ENCODE data around the gene CTNNA3. TPM values are rescaled to one million over a fixed set of nuclear protein-coding genes. Genes with fewer than 3 reads are reported as not detected.

CTNNA3 gene
- total and polyA plus RNA-seq, 4 donors: under 0.01 to 39.8 (median 0.09) TPM

- Histone ChIP-seq H3K27me3 (ENCODE audit: control insufficient read depth in 3 of 3, insufficient read depth in 3 of 3, low read length in 2 of 3) (no peaks in the 10 kb centered on the region), H3K4me3 (no peak overlapping the region), H3K9me3 (ENCODE audit: control insufficient read depth in 4 of 4, insufficient read depth in 3 of 4, low read length in 3 of 4) (no peaks in the 10 kb centered on the region), H3K4me1 (ENCODE audit: control insufficient read depth in 5 of 5, insufficient read depth in 5 of 5, low read length in 5 of 5) (peaks cover 0 to 12% (median 0%) of the 10 kb centered on the region in 5 donors), H3K9ac (ENCODE audit: insufficient read depth in 1 of 2, low read length in 2 of 2) (no peak overlapping the region), H3K27ac (ENCODE audit: low read depth in 1 of 2, low read length in 1 of 2) (no peak overlapping the region), H3K36me3 (ENCODE audit: control insufficient read depth in 4 of 4, insufficient read depth in 4 of 4, low read length in 4 of 4) (no peaks in the 10 kb centered on the region)
- DNase-seq (no peak), ATAC-seq (ENCODE audit: insufficient read depth, low FRiP score) (no peak)
- TF ChIP-seq CTCF (IDR thresholded peaks at IDR 0.05; ENCODE audit: control extremely low read depth, extremely low read depth): no peak
- WGBS, 2 donors: 53 to 55% methylated on average over 3 of the region's 3 CpGs
Observed at GRCh38 chr10:66564287-66564686, 1131.7 kb downstream of the CTNNA3 start.

- WGBS, 2 donors: 59 to 70% methylated on average over 2 of the region's 2 CpGs
- TF ChIP-seq CTCF (IDR thresholded peaks at IDR 0.05; ENCODE audit: control extremely low read depth, extremely low read depth): no peak
- Histone ChIP-seq H3K27ac (ENCODE audit: low read depth in 1 of 2, low read length in 1 of 2) (no peak overlapping the region), H3K9me3 (ENCODE audit: control insufficient read depth in 4 of 4, insufficient read depth in 3 of 4, low read length in 3 of 4) (no peaks in the 10 kb centered on the region), H3K27me3 (ENCODE audit: control insufficient read depth in 3 of 3, insufficient read depth in 3 of 3, low read length in 2 of 3) (no peaks in the 10 kb centered on the region), H3K4me3 (no peak overlapping the region), H3K9ac (ENCODE audit: insufficient read depth in 1 of 2, low read length in 2 of 2) (no peak overlapping the region), H3K4me1 (ENCODE audit: control insufficient read depth in 5 of 5, insufficient read depth in 5 of 5, low read length in 5 of 5) (peaks cover 0 to 6% (median 0%) of the 10 kb centered on the region in 5 donors), H3K36me3 (ENCODE audit: control insufficient read depth in 4 of 4, insufficient read depth in 4 of 4, low read length in 4 of 4) (no peaks in the 10 kb centered on the region)
- peak in 2 of 3 donors; percentile 49 to 53 for DNase-seq
- ATAC-seq (ENCODE audit: insufficient read depth, low FRiP score): no peak
Observed at GRCh38 chr10:66555061-66555460, 1140.9 kb downstream of the CTNNA3 start.

- no peak for ATAC-seq (ENCODE audit: insufficient read depth, low FRiP score)
- Histone ChIP-seq H3K4me1 (ENCODE audit: control insufficient read depth in 5 of 5, insufficient read depth in 5 of 5, low read length in 5 of 5) (peaks cover 0 to 6% (median 0%) of the 10 kb centered on the region in 5 donors), H3K27ac (ENCODE audit: low read depth in 1 of 2, low read length in 1 of 2) (no peak overlapping the region), H3K9me3 (ENCODE audit: control insufficient read depth in 4 of 4, insufficient read depth in 3 of 4, low read length in 3 of 4) (no peaks in the 10 kb centered on the region), H3K9ac (ENCODE audit: insufficient read depth in 1 of 2, low read length in 2 of 2) (no peak overlapping the region), H3K27me3 (ENCODE audit: control insufficient read depth in 3 of 3, insufficient read depth in 3 of 3, low read length in 2 of 3) (no peaks in the 10 kb centered on the region), H3K4me3 (no peak overlapping the region), H3K36me3 (ENCODE audit: control insufficient read depth in 4 of 4, insufficient read depth in 4 of 4, low read length in 4 of 4) (no peaks in the 10 kb centered on the region)
- 86 to 94% methylated on average over 1 of the region's 1 CpG for WGBS, 2 donors
- no peak for DNase-seq
- no peak for TF ChIP-seq CTCF (IDR thresholded peaks at IDR 0.05; ENCODE audit: control extremely low read depth, extremely low read depth)
Observed at GRCh38 chr10:66552331-66552730, 1143.7 kb downstream of the CTNNA3 start.

GRCh38 chr10:66550351-66550750 is 1145.6 kb downstream of the CTNNA3 start:
- Histone ChIP-seq H3K9me3 (ENCODE audit: control insufficient read depth in 4 of 4, insufficient read depth in 3 of 4, low read length in 3 of 4) (no peaks in the 10 kb centered on the region), H3K4me1 (ENCODE audit: control insufficient read depth in 5 of 5, insufficient read depth in 5 of 5, low read length in 5 of 5) (peaks cover 0 to 6% (median 0%) of the 10 kb centered on the region in 5 donors), H3K27ac (ENCODE audit: low read depth in 1 of 2, low read length in 1 of 2) (no peak overlapping the region), H3K4me3 (no peak overlapping the region), H3K36me3 (ENCODE audit: control insufficient read depth in 4 of 4, insufficient read depth in 4 of 4, low read length in 4 of 4) (no peaks in the 10 kb centered on the region), H3K9ac (ENCODE audit: insufficient read depth in 1 of 2, low read length in 2 of 2) (no peak overlapping the region), H3K27me3 (ENCODE audit: control insufficient read depth in 3 of 3, insufficient read depth in 3 of 3, low read length in 2 of 3) (no peaks in the 10 kb centered on the region)
- no peak for TF ChIP-seq CTCF (IDR thresholded peaks at IDR 0.05; ENCODE audit: control extremely low read depth, extremely low read depth)
- ATAC-seq (ENCODE audit: insufficient read depth, low FRiP score) (no peak), DNase-seq (no peak)
- 60 to 84% methylated on average over 3 of the region's 3 CpGs for WGBS, 2 donors
